ENCODE results near the gene MARCHF10. TPM values are rescaled to one million over a fixed set of nuclear protein-coding genes. Genes with fewer than 3 reads are reported as not detected.

Gene MARCHF10
- total RNA-seq, 2 experiments from 2014 or later, result not detected

GRCh38 chr17:62778990-62779681 lies 29.0 kb downstream of the MARCHF10 start:
- Histone ChIP-seq H3K4me2 (ENCODE audit: low read length) (no peak overlapping the region), H3K79me2 (ENCODE audit: insufficient read depth, low read depth, low read length) (no peaks in the 10 kb centered on the region), H3K36me3 (ENCODE audit: insufficient read depth, low read length) (no peaks in the 10 kb centered on the region), H3K4me1 (ENCODE audit: insufficient read depth, low read length, poor library complexity, severe bottlenecking) (no peaks in the 10 kb centered on the region), H3K4me3 (ENCODE audit: low read depth, low read length, poor library complexity, severe bottlenecking) (no peak overlapping the region), H2AFZ (ENCODE audit: low read length) (no peak overlapping the region), H3K9me3 (ENCODE audit: low read length) (no peaks in the 10 kb centered on the region), H4K20me1 (ENCODE audit: insufficient read depth, low read length) (no peaks in the 10 kb centered on the region), H3K27ac (ENCODE audit: low read depth, low read length, poor library complexity, severe bottlenecking) (no peak overlapping the region), H3K9me2 (ENCODE audit: insufficient read depth, low read length) (no peaks in the 10 kb centered on the region)
- no peak for TF ChIP-seq CTCF (conservative IDR thresholded peaks at IDR 0.05; ENCODE audit: low read length)
- TF ChIP-seq EZH2phosphoT487 (IDR thresholded peaks at IDR 0.05; ENCODE audit: borderline replicate concordance, low read depth, low read length), result no peak
- ChIA-PET POLR2A (no interaction called here), CTCF (ENCODE audit: unreplicated experiment) (no interaction called here)
- intact Hi-C loops (cut with micrococcal nuclease; ENCODE audit: unreplicated experiment), result no loop called here
- no peak for DNase-seq (ENCODE audit: low spot score)
- BruUV-seq (replicated peaks), result no TSS peak

DNA sequence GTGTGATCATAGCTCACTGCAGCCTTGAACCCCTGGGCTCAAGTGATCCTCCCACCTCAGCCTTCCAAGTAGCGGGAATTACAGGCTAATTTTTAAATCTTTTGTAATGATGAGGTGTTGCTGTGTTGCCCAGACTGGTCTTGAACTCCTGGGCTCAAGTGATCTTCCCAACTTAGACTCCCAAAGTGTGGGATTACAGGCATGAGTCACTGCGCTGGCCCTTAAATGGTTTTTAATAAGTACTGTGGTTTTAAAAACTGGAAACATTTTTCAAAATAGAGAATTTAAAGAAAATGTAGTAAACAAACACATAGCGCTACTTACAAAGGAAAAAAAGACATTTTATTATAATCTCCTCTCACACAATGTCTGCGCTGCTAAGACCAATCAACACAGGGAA lies 32.2 kb downstream of the MARCHF10 start:
- no peak overlapping the region for H3K4me3 ChIP-seq (ENCODE audit: low read depth, low read length, poor library complexity, severe bottlenecking)
- intact Hi-C loops (cut with micrococcal nuclease; ENCODE audit: unreplicated experiment), result no loop called here
- ChIA-PET CTCF (ENCODE audit: unreplicated experiment) (no interaction called here), POLR2A (no interaction called here)
- H3K9me3 ChIP-seq (ENCODE audit: low read length), result no peaks in the 10 kb centered on the region
- H3K4me1 ChIP-seq (ENCODE audit: insufficient read depth, low read length, poor library complexity, severe bottlenecking), result no peaks in the 10 kb centered on the region
- no peak for DNase-seq (ENCODE audit: low spot score)
- no peaks in the 10 kb centered on the region for H3K36me3 ChIP-seq (ENCODE audit: insufficient read depth, low read length)
- no peak overlapping the region for H3K27ac ChIP-seq (ENCODE audit: low read depth, low read length, poor library complexity, severe bottlenecking)
- H2AFZ ChIP-seq (ENCODE audit: low read length), result no peak overlapping the region
- H3K4me2 ChIP-seq (ENCODE audit: low read length), result no peak overlapping the region
- TF ChIP-seq CTCF (conservative IDR thresholded peaks at IDR 0.05; ENCODE audit: low read length), result no peak
- H3K79me2 ChIP-seq (ENCODE audit: insufficient read depth, low read depth, low read length), result no peaks in the 10 kb centered on the region
- H4K20me1 ChIP-seq (ENCODE audit: insufficient read depth, low read length), result no peaks in the 10 kb centered on the region
- no TSS peak for BruUV-seq (replicated peaks)
- H3K9me2 ChIP-seq (ENCODE audit: insufficient read depth, low read length), result no peaks in the 10 kb centered on the region

DNA sequence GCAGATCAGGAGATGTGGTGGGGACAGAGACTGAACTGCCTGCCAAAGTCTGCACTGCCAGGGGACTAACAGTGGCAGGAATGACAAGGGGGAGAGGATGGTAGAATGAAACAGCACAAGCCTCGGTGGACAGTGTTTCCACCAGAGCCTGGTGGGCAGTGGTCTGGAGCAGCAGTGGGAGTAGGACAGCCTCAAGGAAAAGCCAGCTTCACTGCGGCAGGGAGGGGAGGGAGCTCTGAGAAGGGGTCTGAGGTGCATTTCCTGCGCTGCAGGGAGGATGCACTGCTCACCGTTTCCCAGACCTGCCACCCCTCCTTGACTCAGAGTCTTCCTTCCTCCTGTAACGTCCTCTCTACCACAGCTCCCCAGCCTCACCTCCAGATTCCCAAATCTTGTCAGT lies 33.8 kb downstream of the MARCHF10 start:
- H2AFZ ChIP-seq (ENCODE audit: low read length), result no peak overlapping the region
- H3K4me1 ChIP-seq (ENCODE audit: insufficient read depth, low read length, poor library complexity, severe bottlenecking), result no peaks in the 10 kb centered on the region
- DNase-seq (ENCODE audit: low spot score), result no peak
- H3K4me3 ChIP-seq (ENCODE audit: low read depth, low read length, poor library complexity, severe bottlenecking), result no peak overlapping the region
- no peaks in the 10 kb centered on the region for H3K9me3 ChIP-seq (ENCODE audit: low read length)
- H3K27ac ChIP-seq (ENCODE audit: low read depth, low read length, poor library complexity, severe bottlenecking), result no peak overlapping the region
- intact Hi-C loops (cut with micrococcal nuclease; ENCODE audit: unreplicated experiment), result no loop called here
- ChIA-PET POLR2A (no interaction called here), CTCF (ENCODE audit: unreplicated experiment) (no interaction called here)
- no peaks in the 10 kb centered on the region for H3K79me2 ChIP-seq (ENCODE audit: insufficient read depth, low read depth, low read length)
- no peak for TF ChIP-seq CTCF (conservative IDR thresholded peaks at IDR 0.05; ENCODE audit: low read length)
- TF ChIP-seq EZH2phosphoT487 (IDR thresholded peaks at IDR 0.05; ENCODE audit: borderline replicate concordance, low read depth, low read length), result no peak
- H3K4me2 ChIP-seq (ENCODE audit: low read length), result no peak overlapping the region
- no peaks in the 10 kb centered on the region for H3K9me2 ChIP-seq (ENCODE audit: insufficient read depth, low read length)
- no peaks in the 10 kb centered on the region for H4K20me1 ChIP-seq (ENCODE audit: insufficient read depth, low read length)
- BruUV-seq (replicated peaks), result no TSS peak
- no peaks in the 10 kb centered on the region for H3K36me3 ChIP-seq (ENCODE audit: insufficient read depth, low read length)
